Thyroid gland (tissue), 4 donors: ENCODE results near the gene SOST.

ENCODE experiments used
- POLR2A ChIP-seq, 2 donors: fragments of 450-650 bp; IDR thresholded peaks; one replicate each; pipeline ENCODE4 v1.6.1; 2017; ENCODE audit warnings: antibody characterized with exemption in 2 of 2, mild to moderate bottlenecking in 2 of 2, moderate library complexity in 1 of 2
- TF ChIP-seq, protein P1 (sequence below), 6 experiments: fragments of 200-600 bp in 3 of 6; fragments of 450-650 bp in 3 of 6; sonication (generic) in 3 of 6; IDR thresholded peaks; one replicate each; pipeline ENCODE4 v1.5.1; 2016 to 2019; ENCODE audit warnings: antibody characterized with exemption in 6 of 6, mild to moderate bottlenecking in 2 of 6, inconsistent platforms in 1 of 6, moderate library complexity in 1 of 6

DNA sequence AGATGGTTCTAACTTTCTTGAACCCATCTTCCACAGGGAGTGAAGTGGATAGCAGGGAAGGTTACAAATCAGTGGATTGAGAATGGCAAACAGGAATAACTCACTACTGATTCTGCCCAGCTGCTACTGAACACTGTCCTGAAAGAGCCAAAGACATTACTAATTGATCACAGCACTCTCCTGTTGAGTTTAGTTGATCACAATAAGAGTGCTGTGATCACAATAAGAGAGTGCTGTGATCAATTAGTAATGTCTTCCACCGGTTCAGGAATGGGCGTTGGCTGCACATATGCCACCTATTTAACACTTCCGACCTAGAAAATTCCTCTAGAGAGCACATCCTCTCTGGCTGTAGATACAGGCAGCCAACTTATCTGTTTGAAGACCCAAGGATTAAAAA, 33.0 kb upstream of the SOST start:
- TF ChIP-seq, protein P1, sequence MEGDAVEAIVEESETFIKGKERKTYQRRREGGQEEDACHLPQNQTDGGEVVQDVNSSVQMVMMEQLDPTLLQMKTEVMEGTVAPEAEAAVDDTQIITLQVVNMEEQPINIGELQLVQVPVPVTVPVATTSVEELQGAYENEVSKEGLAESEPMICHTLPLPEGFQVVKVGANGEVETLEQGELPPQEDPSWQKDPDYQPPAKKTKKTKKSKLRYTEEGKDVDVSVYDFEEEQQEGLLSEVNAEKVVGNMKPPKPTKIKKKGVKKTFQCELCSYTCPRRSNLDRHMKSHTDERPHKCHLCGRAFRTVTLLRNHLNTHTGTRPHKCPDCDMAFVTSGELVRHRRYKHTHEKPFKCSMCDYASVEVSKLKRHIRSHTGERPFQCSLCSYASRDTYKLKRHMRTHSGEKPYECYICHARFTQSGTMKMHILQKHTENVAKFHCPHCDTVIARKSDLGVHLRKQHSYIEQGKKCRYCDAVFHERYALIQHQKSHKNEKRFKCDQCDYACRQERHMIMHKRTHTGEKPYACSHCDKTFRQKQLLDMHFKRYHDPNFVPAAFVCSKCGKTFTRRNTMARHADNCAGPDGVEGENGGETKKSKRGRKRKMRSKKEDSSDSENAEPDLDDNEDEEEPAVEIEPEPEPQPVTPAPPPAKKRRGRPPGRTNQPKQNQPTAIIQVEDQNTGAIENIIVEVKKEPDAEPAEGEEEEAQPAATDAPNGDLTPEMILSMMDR (IDR thresholded peaks at IDR 0.05) = no peak
- TF ChIP-seq POLR2A (IDR thresholded peaks at IDR 0.05) = no peak
